Measurements from ENCODE around the gene SIRT2. TPM values are rescaled to one million over a fixed set of nuclear protein-coding genes. Genes with fewer than 3 reads are reported as not detected.
A peak's percentile ranks its signal among the peaks of the same experiment; 100 is the strongest.
"Not testable (repeated sequence)": the region's sequence is repeated elsewhere in the genome, so short reads cannot be mapped to it uniquely, and the experiment has no call there.

Gene SIRT2
- total RNA-seq, 1 experiment from 2014 or later = 26.6 TPM

GRCh38 chr19:38898788-38899446 is 501 bp downstream of the SIRT2 start:
- DNase-seq (ENCODE audit: low read depth) = no peak

GRCh38 chr19:38894968-38895367 is 4.5 kb downstream of the SIRT2 start:
- no peak for DNase-seq (ENCODE audit: low read depth)

- no peak for DNase-seq (ENCODE audit: low read depth)
Observed at GRCh38 chr19:38893341-38893771, 6.1 kb downstream of the SIRT2 start.

- DNase-seq (ENCODE audit: low read depth) = no peak
Observed at GRCh38 chr19:38892841-38893240, 6.6 kb downstream of the SIRT2 start.

- DNase-seq (ENCODE audit: low read depth) = no peak
Observed at GRCh38 chr19:38891771-38892170, 7.6 kb downstream of the SIRT2 start.

GRCh38 chr19:38890686-38891085 is 8.7 kb downstream of the SIRT2 start:
- no peak for DNase-seq (ENCODE audit: low read depth)

- no peak for DNase-seq (ENCODE audit: low read depth)
Observed at GRCh38 chr19:38889803-38890202, 9.6 kb downstream of the SIRT2 start.

- no peak for DNase-seq (ENCODE audit: low read depth)
Observed at GRCh38 chr19:38888876-38889275, 10.5 kb downstream of the SIRT2 start.

GRCh38 chr19:38884691-38885090 is 14.7 kb downstream of the SIRT2 start:
- DNase-seq (ENCODE audit: low read depth) = not testable (repeated sequence)

- DNase-seq (ENCODE audit: low read depth) = no peak
Observed at GRCh38 chr19:38883286-38883685, 16.1 kb downstream of the SIRT2 start.

- DNase-seq (ENCODE audit: low read depth) = no peak
Observed at GRCh38 chr19:38880882-38881609, 18.4 kb downstream of the SIRT2 start.

- no peak for DNase-seq (ENCODE audit: low read depth)
Observed at GRCh38 chr19:38880076-38880881, 19.1 kb downstream of the SIRT2 start.

- no peak for DNase-seq (ENCODE audit: low read depth)
Observed at GRCh38 chr19:38879400-38879751, 20.0 kb downstream of the SIRT2 start.

GRCh38 chr19:38878575-38879399 is 20.6 kb downstream of the SIRT2 start:
- DNase-seq (ENCODE audit: low read depth) = no peak

- no peak for DNase-seq (ENCODE audit: low read depth)
Observed at GRCh38 chr19:38877781-38878574, 21.4 kb downstream of the SIRT2 start, which contains the start of gene RINL. Gene RINL (minus strand): TSS chr19:38878275. CDS start chr19:38876742, 1,533 bp downstream.

- DNase-seq (ENCODE audit: low read depth) = no peak
Observed at GRCh38 chr19:38875656-38876395, 23.6 kb downstream of the SIRT2 start.

GRCh38 chr19:38873400-38873799 is 26.0 kb downstream of the SIRT2 start:
- not testable (repeated sequence) for DNase-seq (ENCODE audit: low read depth)

GRCh38 chr19:38870612-38871011 is 28.8 kb downstream of the SIRT2 start:
- no peak for DNase-seq (ENCODE audit: low read depth)

GRCh38 chr19:38869836-38870607 is 29.4 kb downstream of the SIRT2 start:
- peak; percentile 83 for DNase-seq (ENCODE audit: low read depth)

Data from Daoy (cell line).